GM23248 (cell line): ENCODE data around the gene RTRAF. TPM values are rescaled to one million over a fixed set of nuclear protein-coding genes. Genes with fewer than 3 reads are reported as not detected.
A peak's percentile ranks its signal among the peaks of the same experiment; 100 is the strongest.

Experiments used
- DNase-seq: peaks from one replicate; pipeline ENCODE4 v3.0.0-alpha.2; 2015
- H2AFZ ChIP-seq: fragments of 200-600 bp; sonication (generic); 2 replicates; pipeline ENCODE4 v1.6.1; 2016; ENCODE audit warnings: antibody characterized with exemption
- H3F3A ChIP-seq: fragments of 200-600 bp; sonication (generic); 2 replicates; pipeline ENCODE4 v1.6.1; 2016; ENCODE audit warnings: mild to moderate bottlenecking, antibody characterized with exemption, mixed run types; ENCODE audit not compliant: insufficient read depth
- H3K27ac ChIP-seq: fragments of 200-600 bp; sonication (generic); 2 replicates; pipeline ENCODE4 v1.5.1; 2016; ENCODE audit warnings: mild to moderate bottlenecking
- H3K27me3 ChIP-seq: fragments of 200-600 bp; sonication (generic); replicated peaks from 2 replicates; pipeline ENCODE4 v1.6.1; 2016; ENCODE audit warnings: mild to moderate bottlenecking; ENCODE audit not compliant: insufficient read depth
- H3K36me3 ChIP-seq: fragments of 200-600 bp; sonication (generic); 2 replicates; pipeline ENCODE4 v1.6.1; 2016; ENCODE audit warnings: low read depth, mild to moderate bottlenecking
- H3K4me1 ChIP-seq: fragments of 200-600 bp; sonication (generic); 2 replicates; pipeline ENCODE4 v1.6.1; 2016; ENCODE audit warnings: mild to moderate bottlenecking; ENCODE audit not compliant: insufficient read depth
- H3K4me2 ChIP-seq: fragments of 200-600 bp; sonication (generic); one replicate; pipeline ENCODE4 v1.6.1; 2016; ENCODE audit warnings: mild to moderate bottlenecking; ENCODE audit not compliant: unreplicated experiment
- H3K4me3 ChIP-seq: fragments of 200-600 bp; sonication (generic); 2 replicates; pipeline ENCODE4 v1.5.1; 2016; ENCODE audit warnings: mild to moderate bottlenecking
- H3K79me2 ChIP-seq: fragments of 200-600 bp; sonication (generic); 2 replicates; pipeline ENCODE4 v1.6.1; 2016; ENCODE audit warnings: mild to moderate bottlenecking; ENCODE audit not compliant: insufficient read depth
- H3K9ac ChIP-seq: fragments of 200-600 bp; sonication (generic); 2 replicates; pipeline ENCODE4 v1.6.1; 2016; ENCODE audit warnings: mild to moderate bottlenecking
- H3K9me2 ChIP-seq: fragments of 200-600 bp; sonication (generic); 2 replicates; pipeline ENCODE4 v1.6.1; 2016; ENCODE audit warnings: mixed run types, mild to moderate bottlenecking, moderate library complexity; ENCODE audit not compliant: insufficient read depth
- H3K9me3 ChIP-seq: fragments of 200-600 bp; sonication (generic); one replicate; pipeline ENCODE4 v1.6.1; 2017; ENCODE audit warnings: low read depth
- H4K20me1 ChIP-seq: fragments of 200-600 bp; sonication (generic); 2 replicates; pipeline ENCODE4 v1.6.0; 2016; ENCODE audit not compliant: insufficient read depth
- EZH2 ChIP-seq: fragments of 200-600 bp; sonication (generic); IDR thresholded peaks from 2 replicates; pipeline ENCODE4 v1.6.1; 2018; ENCODE audit warnings: antibody characterized with exemption, mild to moderate bottlenecking; ENCODE audit not compliant: insufficient read depth, poor library complexity, severe bottlenecking
- EZH2phosphoT487 ChIP-seq: fragments of 200-600 bp; sonication (generic); IDR thresholded peaks from 2 replicates; pipeline ENCODE4 v1.6.1; 2018; ENCODE audit warnings: antibody characterized with exemption, moderate library complexity, mild to moderate bottlenecking, low read depth; ENCODE audit not compliant: insufficient read depth
- WGBS, 2 experiments: methylation state at CpG; one replicate each; pipeline ENCODE4 v1.1.6; 2015 to 2017; ENCODE audit warnings: low lambda C conversion rate in 2 of 2, low coverage in 1 of 2; ENCODE audit errors: missing lambda C conversion rate in 2 of 2; 5-methylcytosine and 5-hydroxymethylcytosine counted together
- in situ Hi-C: fragments of 300-500 bp; cut with MboI; formaldehyde crosslinking; loops from 2 replicates; pipeline ENCODE4 v1.15.0; 2020
- polyA plus RNA-seq: library from polyadenylated mRNA; unstranded; fragments of >200 nt; fragmentation: Nextera tagmentation; extraction: Ambion mirVana; gene quantifications from 2 replicates; pipeline ENCODE4 v1.2.1, GENCODE V29; 2016
- total RNA-seq: library from RNA; depleted of rRNA; stranded (reverse); fragments of >200 nt; shearing (Covaris generic); gene quantifications from 2 replicates; pipeline ENCODE4 v1.2.3, GENCODE V29; 2014; rRNA removed

Gene RTRAF
- total and polyA plus RNA-seq, 2 experiments from 2014 or later: 99.9 to 270 TPM

GRCh38 chr14:52054678-52055077 is 65.3 kb downstream of the RTRAF start:
- in situ Hi-C loops: no loop called here
- H3F3A ChIP-seq: peaks cover 43% of the 10 kb centered on the region
- H3K79me2 ChIP-seq: peaks cover 20% of the 10 kb centered on the region
- no peaks in the 10 kb centered on the region for H3K27me3 ChIP-seq
- WGBS, 2 experiments: 0% methylated on average over 1 of the region's 1 CpG
- no peak for DNase-seq
- H3K9me2 ChIP-seq: no peaks in the 10 kb centered on the region
- TF ChIP-seq EZH2phosphoT487 (no peak), EZH2 (no peak)
- H3K9me3 ChIP-seq: no peaks in the 10 kb centered on the region
- H4K20me1 ChIP-seq: no peaks in the 10 kb centered on the region
- H2AFZ ChIP-seq: no peak overlapping the region
- H3K9ac ChIP-seq: no peak overlapping the region
- H3K36me3 ChIP-seq: no peaks in the 10 kb centered on the region
- H3K4me2 ChIP-seq: peak overlapping the region; percentile 55
- H3K4me1 ChIP-seq: peaks cover 61% of the 10 kb centered on the region
- H3K4me3 ChIP-seq: no peak overlapping the region
- H3K27ac ChIP-seq: peak overlapping the region; percentile 21

DNA sequence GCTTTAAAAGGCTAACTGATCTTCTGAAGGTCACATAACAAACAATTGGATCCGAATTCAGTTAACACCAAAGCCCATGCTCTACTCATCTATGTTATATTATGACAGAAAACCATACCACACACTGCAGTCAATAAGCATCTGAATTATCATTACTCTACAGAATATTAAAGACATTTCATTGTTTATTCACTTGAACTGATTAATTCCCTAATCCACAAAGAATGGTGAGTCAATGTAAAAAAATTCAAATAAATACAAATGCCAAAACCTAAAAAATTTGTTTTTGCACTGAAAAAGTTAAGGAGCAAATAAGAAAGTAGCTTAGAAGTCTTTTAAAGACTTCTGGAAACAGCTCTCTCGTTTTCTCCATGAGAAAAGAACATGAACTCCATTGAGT is 65.8 kb downstream of the RTRAF start:
- Histone ChIP-seq H3F3A (peaks cover 43% of the 10 kb centered on the region), H2AFZ (no peak overlapping the region), H3K9me2 (no peaks in the 10 kb centered on the region), H4K20me1 (no peaks in the 10 kb centered on the region), H3K9ac (no peak overlapping the region), H3K36me3 (no peaks in the 10 kb centered on the region), H3K4me3 (no peak overlapping the region; the same call in 1 of the 2 replicates), H3K4me2 (peak overlapping the region; percentile 55), H3K9me3 (no peaks in the 10 kb centered on the region), H3K4me1 (peaks cover 66% of the 10 kb centered on the region), H3K79me2 (peaks cover 15% of the 10 kb centered on the region), H3K27me3 (no peaks in the 10 kb centered on the region), H3K27ac (peak overlapping the region; percentile 21)
- DNase-seq: peak; percentile 38
- TF ChIP-seq EZH2phosphoT487 (no peak), EZH2 (no peak)
- WGBS, 2 experiments: 31 to 36% methylated on average over 2 of the region's 2 CpGs
- in situ Hi-C loops: no loop called here

GRCh38 chr14:52058341-52058740 is 69.0 kb downstream of the RTRAF start:
- peaks cover 5% of the 10 kb centered on the region; the same call in 1 of the 2 replicates for H3K79me2 ChIP-seq
- H3K9ac ChIP-seq: no peak overlapping the region
- H2AFZ ChIP-seq: no peak overlapping the region
- no peaks in the 10 kb centered on the region for H3K27me3 ChIP-seq
- TF ChIP-seq EZH2 (no peak), EZH2phosphoT487 (no peak)
- no peaks in the 10 kb centered on the region for H3K9me2 ChIP-seq
- in situ Hi-C loops: no loop called here
- no peaks in the 10 kb centered on the region for H4K20me1 ChIP-seq
- H3K4me2 ChIP-seq: no peak overlapping the region
- peaks cover 51% of the 10 kb centered on the region for H3K4me1 ChIP-seq
- no peak for DNase-seq
- no peaks in the 10 kb centered on the region for H3K36me3 ChIP-seq
- H3K27ac ChIP-seq: no peak overlapping the region
- no peak overlapping the region for H3K4me3 ChIP-seq
- 87 to 91% methylated on average over 3 of the region's 3 CpGs for WGBS, 2 experiments
- peaks cover 18% of the 10 kb centered on the region for H3F3A ChIP-seq
- no peaks in the 10 kb centered on the region for H3K9me3 ChIP-seq

- Histone ChIP-seq H2AFZ (no peak overlapping the region), H3K4me1 (peaks cover 44% of the 10 kb centered on the region), H3F3A (peaks cover 14% of the 10 kb centered on the region; the same call in 1 of the 2 replicates), H3K79me2 (peaks cover 5% of the 10 kb centered on the region; the same call in 1 of the 2 replicates), H3K27me3 (no peaks in the 10 kb centered on the region), H3K4me2 (peak overlapping the region; percentile 29), H3K27ac (peak overlapping the region; percentile 26), H3K36me3 (no peaks in the 10 kb centered on the region), H3K9me3 (no peaks in the 10 kb centered on the region), H4K20me1 (no peaks in the 10 kb centered on the region), H3K9ac (no peak overlapping the region), H3K4me3 (no peak overlapping the region), H3K9me2 (0 out of 2 replicates have a peak, but pooled peaks cover under 1% of the 10 kb centered on the region)
- peak; percentile 39 for DNase-seq
- TF ChIP-seq EZH2 (no peak), EZH2phosphoT487 (no peak)
- in situ Hi-C loops: no loop called here
Measured at GRCh38 chr14:52059649-52060048, 70.3 kb downstream of the RTRAF start.

- H3F3A ChIP-seq: peaks cover 10% of the 10 kb centered on the region; the same call in 1 of the 2 replicates
- H3K27ac ChIP-seq: peak overlapping the region; percentile 26
- H3K4me2 ChIP-seq: peak overlapping the region; percentile 29
- DNase-seq: peak; percentile 52
- no peaks in the 10 kb centered on the region for H4K20me1 ChIP-seq
- H3K4me1 ChIP-seq: peaks cover 39% of the 10 kb centered on the region
- TF ChIP-seq EZH2phosphoT487 (no peak), EZH2 (no peak)
- 25 to 26% methylated on average over 6 of the region's 6 CpGs for WGBS, 2 experiments
- no peaks in the 10 kb centered on the region for H3K9me3 ChIP-seq
- in situ Hi-C loops: no loop called here
- H3K27me3 ChIP-seq: no peaks in the 10 kb centered on the region
- peaks cover 5% of the 10 kb centered on the region; the same call in 1 of the 2 replicates for H3K79me2 ChIP-seq
- no peak overlapping the region for H3K9ac ChIP-seq
- H3K36me3 ChIP-seq: no peaks in the 10 kb centered on the region
- H3K4me3 ChIP-seq: no peak overlapping the region
- H3K9me2 ChIP-seq: 0 out of 2 replicates have a peak, but pooled peaks cover 4% of the 10 kb centered on the region
- no peak overlapping the region for H2AFZ ChIP-seq
Measured at GRCh38 chr14:52060080-52060479, 70.7 kb downstream of the RTRAF start.

Other genes with a start within 250 kb of the RTRAF start
- 13.8 and 14.7 TPM in 2 replicates for gene GNG2, start 128.9 kb upstream of the RTRAF start, total RNA-seq
- 15.0 and 16.5 TPM in 2 replicates for gene GNG2, start 128.9 kb upstream of the RTRAF start, polyA plus RNA-seq
- 59.8 and 66.6 TPM in 2 replicates for gene NID2, start 79.5 kb downstream of the RTRAF start, total RNA-seq
- 39.8 and 40.0 TPM in 2 replicates for gene NID2, start 79.5 kb downstream of the RTRAF start, polyA plus RNA-seq